ENCODE data around the gene MOV10. TPM values are rescaled to one million over a fixed set of nuclear protein-coding genes. Genes with fewer than 3 reads are reported as not detected.

The MOV10 gene
- total and polyA plus RNA-seq, 2 of the 8 experiments (the other 6 are each of a cell fraction or from before 2014, with no cell fraction given) = 57.3 to 109 TPM

DNA sequence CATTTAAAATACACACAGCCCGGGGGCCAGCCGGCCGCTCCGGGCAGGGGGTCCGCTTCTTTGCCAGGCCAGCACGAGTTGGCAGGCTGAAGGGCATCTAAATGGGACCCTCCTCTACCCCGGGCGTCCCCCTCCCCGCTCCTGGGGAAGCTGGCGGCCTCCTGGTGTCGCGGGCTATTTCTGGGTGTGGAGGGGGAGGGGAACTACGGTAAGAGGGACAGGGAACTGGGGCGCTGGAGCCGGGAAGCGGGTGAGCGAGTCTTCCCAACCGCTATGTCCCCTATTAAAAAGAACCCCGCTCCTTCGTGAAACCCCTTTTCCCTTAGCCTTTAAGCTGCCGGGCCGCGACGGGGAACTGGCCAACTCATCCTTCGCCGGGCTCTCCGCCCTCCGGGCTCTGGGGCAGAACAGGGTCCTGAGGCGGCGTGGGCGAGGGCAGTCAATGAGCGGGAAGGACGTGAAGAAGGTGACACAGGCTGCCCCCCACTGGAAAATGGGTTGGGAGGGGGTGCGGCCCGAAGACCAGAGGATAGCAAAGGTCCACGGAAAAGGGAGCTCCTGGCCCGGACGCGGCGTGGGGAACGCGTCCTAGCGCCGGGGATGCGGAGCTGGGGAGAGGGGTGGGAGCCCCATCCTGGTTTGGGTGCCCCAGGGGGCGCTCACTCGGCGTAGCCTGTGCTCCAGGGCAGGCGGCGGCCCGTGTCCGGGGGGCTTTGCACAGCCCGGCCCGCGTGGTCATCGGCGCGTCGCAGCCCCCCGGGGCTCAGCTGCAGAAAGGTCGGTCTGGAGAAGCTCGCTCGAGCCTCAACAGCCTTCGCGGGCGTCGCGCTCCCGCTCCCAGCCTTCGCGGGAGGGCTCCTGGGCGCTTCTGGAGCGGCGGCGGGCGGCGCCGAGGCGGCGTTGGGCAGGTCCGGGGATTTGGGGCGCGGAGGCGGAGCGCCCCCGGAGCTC, 40.1 kb downstream of the MOV10 start (continued):
- TF ChIP-seq EP300 (IDR thresholded peaks at IDR 0.05; ENCODE audit: borderline replicate concordance in 1 of 2, low read depth in 2 of 2, low read length in 2 of 2) (no peak), CEBPB (IDR thresholded peaks at IDR 0.05; ENCODE audit: low read depth, low read length) (no peak), GTF2F1 (IDR thresholded peaks at IDR 0.05; ENCODE audit: borderline replicate concordance, low read depth, low read length) (no peak)
- TF ChIP-seq, protein P1, sequence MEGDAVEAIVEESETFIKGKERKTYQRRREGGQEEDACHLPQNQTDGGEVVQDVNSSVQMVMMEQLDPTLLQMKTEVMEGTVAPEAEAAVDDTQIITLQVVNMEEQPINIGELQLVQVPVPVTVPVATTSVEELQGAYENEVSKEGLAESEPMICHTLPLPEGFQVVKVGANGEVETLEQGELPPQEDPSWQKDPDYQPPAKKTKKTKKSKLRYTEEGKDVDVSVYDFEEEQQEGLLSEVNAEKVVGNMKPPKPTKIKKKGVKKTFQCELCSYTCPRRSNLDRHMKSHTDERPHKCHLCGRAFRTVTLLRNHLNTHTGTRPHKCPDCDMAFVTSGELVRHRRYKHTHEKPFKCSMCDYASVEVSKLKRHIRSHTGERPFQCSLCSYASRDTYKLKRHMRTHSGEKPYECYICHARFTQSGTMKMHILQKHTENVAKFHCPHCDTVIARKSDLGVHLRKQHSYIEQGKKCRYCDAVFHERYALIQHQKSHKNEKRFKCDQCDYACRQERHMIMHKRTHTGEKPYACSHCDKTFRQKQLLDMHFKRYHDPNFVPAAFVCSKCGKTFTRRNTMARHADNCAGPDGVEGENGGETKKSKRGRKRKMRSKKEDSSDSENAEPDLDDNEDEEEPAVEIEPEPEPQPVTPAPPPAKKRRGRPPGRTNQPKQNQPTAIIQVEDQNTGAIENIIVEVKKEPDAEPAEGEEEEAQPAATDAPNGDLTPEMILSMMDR (IDR thresholded peaks at IDR 0.05; ENCODE audit: control extremely low read depth in 1 of 3, insufficient read depth in 1 of 3, low read depth in 1 of 3, low read length in 3 of 3) = no peak
